ENCODE results near the gene WBP1. TPM values are rescaled to one million over a fixed set of nuclear protein-coding genes. Genes with fewer than 3 reads are reported as not detected.
"Not testable (repeated sequence)": the region's sequence is repeated elsewhere in the genome, so short reads cannot be mapped to it uniquely, and the experiment has no call there.

WBP1 gene
- total RNA-seq, 1 donor from 2014 or later: 18.1 TPM

DNA sequence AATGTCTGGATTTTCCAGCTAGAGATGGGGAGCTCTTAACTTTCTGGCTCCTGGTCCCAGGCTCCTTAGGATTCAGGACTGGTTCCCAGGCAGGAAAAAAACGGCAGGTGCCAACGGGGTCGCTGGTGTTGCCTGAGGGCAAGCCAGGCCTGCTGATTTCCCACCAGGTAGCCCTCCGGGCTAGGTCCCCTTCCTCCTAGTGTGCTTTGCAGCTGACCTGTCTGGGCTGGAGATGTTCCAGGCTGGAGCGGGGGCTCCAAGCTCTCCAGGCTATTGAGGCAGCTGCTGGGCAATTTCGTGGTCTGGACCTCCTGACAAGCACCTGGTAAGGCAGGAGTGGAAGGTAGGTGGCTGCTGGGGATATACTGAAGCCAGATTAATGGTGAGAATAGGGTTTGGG is 16.2 kb downstream of the WBP1 start:
- no peak for TF ChIP-seq CTCF (IDR thresholded peaks at IDR 0.05)
- DNase-seq (ENCODE audit: low spot score in 2 of 2): no peak

GRCh38 chr2:74474899-74475298 is 16.7 kb downstream of the WBP1 start:
- Histone ChIP-seq H3K4me1 (peaks cover 14% of the 10 kb centered on the region in 2 donors), H3K9me3 (no peaks in the 10 kb centered on the region), H3K4me3 (no peak overlapping the region), H3K27me3 (no peaks in the 10 kb centered on the region), H3K27ac (no peak overlapping the region), H3K36me3 (peaks cover 31 to 34% of the 10 kb centered on the region in 2 donors)
- no peak for TF ChIP-seq CTCF (IDR thresholded peaks at IDR 0.05)
- no peak for DNase-seq (ENCODE audit: low spot score in 2 of 2)
- intact Hi-C loops (cut with DNase I): no loop called here

More for the DNA sequence above, 16.2 kb downstream of the WBP1 start:
- Histone ChIP-seq H3K9me3 (no peaks in the 10 kb centered on the region), H3K27ac (no peak overlapping the region), H3K27me3 (no peaks in the 10 kb centered on the region), H3K36me3 (peaks cover 30 to 32% of the 10 kb centered on the region in 2 donors), H3K4me1 (peaks cover 13 to 14% of the 10 kb centered on the region in 2 donors), H3K4me3 (no peak overlapping the region)
- intact Hi-C loops (cut with DNase I): no loop called here

GRCh38 chr2:74481431-74481830 is 23.2 kb downstream of the WBP1 start:
- peaks cover 13 to 34% of the 10 kb centered on the region in 2 donors for H3K36me3 ChIP-seq
- H3K27ac ChIP-seq: peak overlapping the region in 1 of 2 donors; percentile 85
- no peak for TF ChIP-seq CTCF (IDR thresholded peaks at IDR 0.05)

GRCh38 chr2:74481961-74482800 is 23.9 kb downstream of the WBP1 start:
- TF ChIP-seq CTCF (IDR thresholded peaks at IDR 0.05): peak in 1 of 3 experiments; percentile 4
- H3K9me3 ChIP-seq: no peaks in the 10 kb centered on the region
- intact Hi-C loops (cut with DNase I): loop anchor here (1.0 to 2.0 kb wide), 2 partner anchors 10 to 15 kb away; partner anchors contain the start of gene MRPL53
- no peaks in the 10 kb centered on the region for H3K27me3 ChIP-seq
- peak overlapping the region; percentile 80 to 85 for H3K4me3 ChIP-seq
- H3K36me3 ChIP-seq: peaks cover 8 to 37% of the 10 kb centered on the region in 2 donors
- peaks cover 9 to 21% of the 10 kb centered on the region in 2 donors for H3K4me1 ChIP-seq
- peak overlapping the region; percentile 85 to 90 for H3K27ac ChIP-seq
- no peak for DNase-seq (ENCODE audit: low spot score in 2 of 2)

More at GRCh38 chr2:74481431-74481830, 23.2 kb downstream of the WBP1 start:
- peak overlapping the region; percentile 80 to 85 for H3K4me3 ChIP-seq
- intact Hi-C loops (cut with DNase I): no loop called here
- H3K4me1 ChIP-seq: peaks cover 9 to 21% of the 10 kb centered on the region in 2 donors
- no peak for DNase-seq (ENCODE audit: low spot score in 2 of 2)
- no peaks in the 10 kb centered on the region for H3K27me3 ChIP-seq
- H3K9me3 ChIP-seq: no peaks in the 10 kb centered on the region

DNA sequence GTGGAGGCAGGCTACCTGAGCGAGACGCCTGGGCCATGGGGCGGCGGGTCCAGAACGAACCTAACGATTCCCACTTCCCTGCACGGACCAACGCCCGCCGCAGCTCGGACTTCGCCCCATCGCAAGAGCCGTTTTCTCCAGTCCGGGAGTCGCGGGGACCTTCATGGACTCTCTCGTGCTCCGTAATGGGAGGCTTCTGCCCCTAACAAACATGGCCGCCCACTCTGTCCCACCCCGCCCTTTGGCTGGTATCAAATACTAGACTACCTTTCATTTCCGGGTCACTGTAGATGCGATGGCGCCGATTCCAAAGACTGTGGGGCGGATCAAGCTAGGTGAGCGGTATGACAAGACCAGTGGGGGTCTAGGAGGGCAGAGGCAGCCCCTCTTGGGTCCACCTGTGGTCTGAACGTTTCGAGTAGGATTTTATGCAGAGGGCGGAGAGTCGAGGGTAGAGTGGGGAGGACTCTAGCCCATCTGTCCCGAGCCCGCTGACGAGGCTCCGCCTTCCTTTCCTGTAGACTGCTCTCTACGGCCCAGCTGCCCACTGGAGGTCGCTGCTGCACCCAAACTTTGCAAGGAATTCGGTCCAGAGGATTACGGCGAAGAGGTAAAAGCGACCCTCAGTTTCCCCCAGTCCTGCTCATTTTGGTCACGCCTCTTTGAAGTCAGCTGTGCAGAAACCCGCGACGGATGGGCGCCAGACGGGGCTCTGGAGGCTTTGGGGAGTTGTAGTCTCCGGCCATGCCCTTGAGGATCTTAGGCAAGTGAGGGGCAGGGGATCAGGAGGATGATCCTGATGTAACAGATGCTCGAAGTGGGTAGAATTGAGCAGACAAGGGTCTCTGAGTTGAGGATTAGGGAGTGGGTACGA is 24.8 kb downstream of the WBP1 start, which contains the start of the genes CCDC142 and TTC31:
CCDC142 (minus strand) TSS at position 198 of the 874 bp plus-strand sequence; CDS start at position 37, 161 bp downstream.
TTC31 (plus strand) TSS at position 281 of the 874 bp plus-strand sequence; CDS start at position 296, 15 bp downstream.
- Histone ChIP-seq H3K27me3 (no peaks in the 10 kb centered on the region), H3K4me3 (peak within 1 kb of the TSS; percentile 80 to 85), H3K4me1 (peaks cover 9 to 21% of the 10 kb centered on the region in 2 donors), H3K27ac (peak within 1 kb of the TSS; percentile 85 to 90), H3K36me3 (peaks cover 3 to 33% of the 10 kb centered on the region in 2 donors), H3K9me3 (no peaks in the 10 kb centered on the region)
- intact Hi-C loops (cut with DNase I): loop anchor here (1.0 to 2.0 kb wide), 7 partner anchors 11 to 104 kb away; partner anchors contain the start of genes AUP1, DOK1, HTRA2 and INO80B
- peak; percentile 92 to 99 for DNase-seq (ENCODE audit: low spot score in 2 of 2)
- peak; percentile 83 to 91 (median 86) for TF ChIP-seq CTCF (IDR thresholded peaks at IDR 0.05)

DNA sequence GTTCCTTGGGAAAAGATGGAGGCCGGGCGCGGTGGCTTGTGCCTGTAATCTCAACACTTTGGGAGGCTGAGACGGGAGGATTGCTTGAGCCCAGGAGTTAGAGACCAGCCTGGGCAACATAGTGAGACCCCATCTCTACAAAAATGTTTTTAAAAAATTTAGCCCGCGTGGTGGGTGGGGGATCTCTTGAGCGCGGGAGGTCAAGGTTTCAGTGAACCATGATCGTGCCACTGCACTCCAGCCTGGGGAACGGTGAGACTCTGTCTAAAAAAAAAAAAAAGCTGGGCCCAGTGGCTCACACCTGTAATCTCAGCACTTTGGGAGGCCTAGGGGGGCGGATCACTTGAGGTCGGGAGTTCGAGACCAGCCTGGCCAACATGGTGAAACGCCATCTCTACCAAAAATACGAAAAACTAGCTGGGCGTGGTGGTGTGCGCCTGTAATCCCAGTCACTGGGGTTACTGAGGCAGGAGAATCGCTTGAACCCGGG is 25.5 kb downstream of the WBP1 start:
- not testable (repeated sequence) for DNase-seq (ENCODE audit: low spot score in 2 of 2); H3K27ac ChIP-seq
- peaks cover 3 to 32% of the 10 kb centered on the region in 2 donors for H3K36me3 ChIP-seq

More for the DNA sequence above, 25.5 kb downstream of the WBP1 start:
- peak overlapping the region; percentile 80 to 85 for H3K4me3 ChIP-seq
- intact Hi-C loops (cut with DNase I): loop anchor here (1.0 to 2.0 kb wide), 6 partner anchors 17 to 104 kb away; partner anchors contain the start of genes AUP1, DOK1, HTRA2 and INO80B
- H3K4me1 ChIP-seq: peaks cover 9 to 21% of the 10 kb centered on the region in 2 donors
- H3K9me3 ChIP-seq, H3K27me3 ChIP-seq: not testable (repeated sequence)

Measured in ascending aorta (tissue), 2 donors.